ENCODE results near the gene LRRC31. TPM values are rescaled to one million over a fixed set of nuclear protein-coding genes. Genes with fewer than 3 reads are reported as not detected.

LRRC31 gene
- total RNA-seq, 4 donors from 2014 or later = 18.0 to 67.6 (median 44.0) TPM

DNA sequence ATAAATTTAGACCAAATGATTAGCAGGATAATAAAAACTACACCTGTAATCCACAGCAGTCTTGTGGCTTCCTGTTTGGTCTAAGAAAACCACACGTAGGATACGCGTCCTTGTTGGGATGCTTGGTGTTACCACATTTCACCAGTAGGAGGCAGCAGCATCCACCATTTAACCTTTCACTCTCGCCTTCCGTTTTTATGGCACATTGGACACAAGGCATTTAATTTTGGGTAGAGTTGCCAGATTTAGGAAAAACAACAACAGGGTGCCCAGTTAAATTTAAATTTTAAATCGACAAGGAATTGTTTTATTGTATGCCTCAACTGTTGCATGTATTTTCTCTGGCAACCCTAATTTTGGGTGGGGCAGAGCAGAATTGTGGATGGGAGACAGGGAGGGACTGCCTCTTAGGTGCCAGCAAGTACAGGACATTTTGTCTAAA is 6.3 kb downstream of the LRRC31 start:
- 0 to 2% methylated on average over 6 of the region's 6 CpGs for WGBS, 2 donors (ENCODE audit: low coverage in 1 of 2)

DNA sequence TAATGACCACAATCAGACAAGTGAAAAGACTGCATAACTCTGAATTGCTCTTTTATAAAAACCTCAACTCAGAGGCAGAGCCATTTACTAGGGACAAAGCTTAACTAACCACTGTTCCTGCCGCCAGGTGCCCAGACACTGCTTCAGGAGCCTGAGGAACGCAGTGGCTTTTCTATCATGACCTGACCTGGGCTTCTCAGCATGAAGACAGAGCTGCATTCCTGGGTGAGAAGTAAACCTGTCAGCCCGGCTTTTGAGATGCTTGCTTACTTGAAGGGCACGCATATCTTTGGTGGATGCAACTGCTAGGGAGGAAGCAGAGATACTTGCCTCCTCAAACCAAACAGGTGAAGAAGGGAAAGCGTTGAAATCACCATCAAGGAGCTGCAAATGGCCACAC is 7.9 kb downstream of the LRRC31 start:
- in situ Hi-C loops (cut with MboI; ENCODE audit: low pct_ligation_motif_present in 1 of 4, low pct_unique_long_range_greater_than_20kb in 1 of 4, low sequenced_read_pairs in 3 of 4) = loop anchor here in 1 of 4 donors (25.0 kb wide), 1 partner anchor 100 kb away; the partner anchor contains the start of gene SEC62
- WGBS, 2 donors (ENCODE audit: low coverage in 1 of 2) = 80% methylated on average over 3 to 5 of the region's 5 CpGs

More for the DNA sequence above, 6.3 kb downstream of the LRRC31 start:
- Histone ChIP-seq H3K27me3 (no peaks in the 10 kb centered on the region), H3K36me3 (peaks cover 0 to 5% (median 0%) of the 10 kb centered on the region in 4 donors), H3K4me1 (peaks cover 0 to 45% (median 9%) of the 10 kb centered on the region in 4 donors), H3K4me3 (no peak overlapping the region), H3K27ac (peak overlapping the region in 3 of 4 donors; percentile 21 to 84 (median 27)), H3K9me3 (no peaks in the 10 kb centered on the region)
- peak; percentile 89 to 96 (median 91) for TF ChIP-seq CTCF (IDR thresholded peaks at IDR 0.05)
- TF ChIP-seq EP300 (IDR thresholded peaks at IDR 0.05; ENCODE audit: low read depth) = no peak
- no peak for TF ChIP-seq POLR2A (IDR thresholded peaks at IDR 0.05)
- TF ChIP-seq POLR2AphosphoS5 (IDR thresholded peaks at IDR 0.05) = peak in 2 of 3 donors; percentile 24 to 45
- peak; percentile 85 for DNase-seq
- in situ Hi-C loops (cut with MboI; ENCODE audit: low pct_ligation_motif_present in 1 of 4, low pct_unique_long_range_greater_than_20kb in 1 of 4, low sequenced_read_pairs in 3 of 4) (loop anchor here in 1 of 4 donors (25.0 kb wide), 1 partner anchor 99 kb away; the partner anchor contains the start of gene SEC62), intact Hi-C loops (cut with DNase I; ENCODE audit: low total_unique reads) (loop anchor here (10.0 kb wide), 1 partner anchor 101 kb away; the partner anchor contains the start of gene SEC62)

GRCh38 chr3:169857811-169858210 is 11.9 kb downstream of the LRRC31 start:
- Histone ChIP-seq H3K27me3 (no peaks in the 10 kb centered on the region), H3K36me3 (peaks cover 0 to 15% (median 0%) of the 10 kb centered on the region in 4 donors), H3K4me3 (no peak overlapping the region), H3K9me3 (no peaks in the 10 kb centered on the region), H3K4me1 (peaks cover 0 to under 1% (median 0%) of the 10 kb centered on the region in 4 donors), H3K27ac (no peak overlapping the region)
- in situ Hi-C loops (cut with MboI; ENCODE audit: low pct_ligation_motif_present in 1 of 4, low pct_unique_long_range_greater_than_20kb in 1 of 4, low sequenced_read_pairs in 3 of 4) (loop anchor here in 1 of 4 donors (25.0 kb wide), 1 partner anchor 104 kb away; the partner anchor contains the start of gene SEC62), intact Hi-C loops (cut with DNase I; ENCODE audit: low total_unique reads) (no loop called here)
- TF ChIP-seq POLR2AphosphoS5 (IDR thresholded peaks at IDR 0.05) = no peak
- TF ChIP-seq CTCF (IDR thresholded peaks at IDR 0.05) = no peak
- no peak for TF ChIP-seq EP300 (IDR thresholded peaks at IDR 0.05; ENCODE audit: low read depth)
- TF ChIP-seq POLR2A (IDR thresholded peaks at IDR 0.05) = no peak
- DNase-seq = no peak
- 81 to 83% methylated on average over 1 to 2 of the region's 2 CpGs for WGBS, 2 donors (ENCODE audit: low coverage in 1 of 2)

More for the DNA sequence above, 7.9 kb downstream of the LRRC31 start:
- DNase-seq = no peak
- H3K4me1 ChIP-seq = peaks cover 0 to 38% (median 6%) of the 10 kb centered on the region in 4 donors
- no peak overlapping the region for H3K4me3 ChIP-seq
- H3K27ac ChIP-seq = no peak overlapping the region
- H3K9me3 ChIP-seq = no peaks in the 10 kb centered on the region
- no peak for TF ChIP-seq POLR2A (IDR thresholded peaks at IDR 0.05)
- no peak for TF ChIP-seq EP300 (IDR thresholded peaks at IDR 0.05; ENCODE audit: low read depth)
- no peak for TF ChIP-seq POLR2AphosphoS5 (IDR thresholded peaks at IDR 0.05)
- TF ChIP-seq CTCF (IDR thresholded peaks at IDR 0.05) = no peak
- intact Hi-C loops (cut with DNase I; ENCODE audit: low total_unique reads) = loop anchor here (10.0 kb wide), 1 partner anchor 103 kb away; the partner anchor contains the start of gene SEC62
- peaks cover 0 to 8% (median 0%) of the 10 kb centered on the region in 4 donors for H3K36me3 ChIP-seq
- H3K27me3 ChIP-seq = no peaks in the 10 kb centered on the region

DNA sequence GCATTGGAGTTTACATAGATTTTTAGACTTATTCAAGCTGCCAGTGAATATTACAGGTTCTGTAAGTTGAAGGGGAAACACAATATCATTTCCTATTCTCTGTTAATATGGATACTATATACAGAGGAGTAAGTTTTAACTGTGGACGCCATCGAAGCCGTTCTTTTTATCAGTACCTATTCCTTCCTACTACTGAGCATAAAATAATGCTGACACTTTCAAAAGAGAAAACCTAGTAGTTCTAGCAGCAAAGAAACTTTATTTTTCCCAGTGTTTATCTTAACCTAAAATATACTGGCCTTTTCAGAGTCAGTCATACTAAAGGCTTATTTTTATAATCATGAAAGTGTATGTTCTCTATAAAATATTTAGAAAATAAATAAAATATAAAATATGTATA is 14.2 kb downstream of the LRRC31 start:
- H3K9me3 ChIP-seq = no peaks in the 10 kb centered on the region
- WGBS, 2 donors (ENCODE audit: low coverage in 1 of 2) = 96 to 97% methylated on average over 3 of the region's 3 CpGs

More for the DNA sequence above, 14.2 kb downstream of the LRRC31 start:
- H3K36me3 ChIP-seq = peaks cover 0 to 10% (median 4%) of the 10 kb centered on the region in 4 donors
- no peak overlapping the region for H3K27ac ChIP-seq
- H3K27me3 ChIP-seq = no peaks in the 10 kb centered on the region
- no peak for TF ChIP-seq POLR2A (IDR thresholded peaks at IDR 0.05)
- no peak for TF ChIP-seq POLR2AphosphoS5 (IDR thresholded peaks at IDR 0.05)
- no peak for TF ChIP-seq CTCF (IDR thresholded peaks at IDR 0.05)
- no peak for TF ChIP-seq EP300 (IDR thresholded peaks at IDR 0.05; ENCODE audit: low read depth)
- intact Hi-C loops (cut with DNase I; ENCODE audit: low total_unique reads) = no loop called here
- H3K4me1 ChIP-seq = no peaks in the 10 kb centered on the region
- in situ Hi-C loops (cut with MboI; ENCODE audit: low pct_ligation_motif_present in 1 of 4, low pct_unique_long_range_greater_than_20kb in 1 of 4, low sequenced_read_pairs in 3 of 4) = loop anchor here in 1 of 4 donors (25.0 kb wide), 1 partner anchor 107 kb away; the partner anchor contains the start of gene SEC62
- no peak overlapping the region for H3K4me3 ChIP-seq
- DNase-seq = no peak
